Glutamatergic neuron (in vitro differentiated cells): ENCODE results near the gene GPR152. TPM values are rescaled to one million over a fixed set of nuclear protein-coding genes. Genes with fewer than 3 reads are reported as not detected.

ENCODE experiments used
- DNase-seq: peaks from one replicate; pipeline ENCODE4 v3.0.0; 2022
- H3K27ac Mint-ChIP-seq: one replicate; pipeline ENCODE4 v1.8.0; 2020; ENCODE audit warnings: mild to moderate bottlenecking, mixed read lengths, inconsistent platforms; ENCODE audit not compliant: unreplicated experiment
- H3K27me3 Mint-ChIP-seq: one replicate; pipeline ENCODE4 v1.8.0; 2020; ENCODE audit warnings: mild to moderate bottlenecking, moderate library complexity, mixed read lengths, inconsistent platforms; ENCODE audit not compliant: unreplicated experiment
- H3K36me3 Mint-ChIP-seq: one replicate; pipeline ENCODE4 v1.8.0; 2020; ENCODE audit warnings: mild to moderate bottlenecking, mixed read lengths, inconsistent platforms; ENCODE audit not compliant: unreplicated experiment
- H3K4me1 Mint-ChIP-seq: one replicate; pipeline ENCODE4 v1.8.0; 2020; ENCODE audit warnings: mild to moderate bottlenecking, low read depth, mixed read lengths, inconsistent platforms; ENCODE audit not compliant: unreplicated experiment
- H3K4me3 Mint-ChIP-seq: one replicate; pipeline ENCODE4 v1.8.0; 2020; ENCODE audit warnings: mild to moderate bottlenecking, mixed read lengths, inconsistent platforms; ENCODE audit not compliant: unreplicated experiment
- H3K9me3 Mint-ChIP-seq: one replicate; pipeline ENCODE4 v1.8.0; 2020; ENCODE audit warnings: mild to moderate bottlenecking, moderate library complexity, mixed read lengths, inconsistent platforms; ENCODE audit not compliant: unreplicated experiment
- total RNA-seq: library from RNA; stranded (reverse); fragmentation: NEBNext Ultra II Directional; extraction: Animal tissue kit (Norgen Biotek cat#: 25700); gene quantifications from one replicate; pipeline ENCODE4 v1.2.1, GENCODE V29; 2021; ENCODE audit not compliant: unreplicated experiment
- TF ChIP-seq, protein P1 (sequence below): fragments of 200-600 bp; sonication (generic); IDR thresholded peaks from one replicate; pipeline ENCODE4 v1.5.0; 2021; ENCODE audit not compliant: partially characterized antibody, unreplicated experiment

GPR152 gene
- total RNA-seq, 1 donor from 2014 or later = not detected

- TF ChIP-seq, protein P1, sequence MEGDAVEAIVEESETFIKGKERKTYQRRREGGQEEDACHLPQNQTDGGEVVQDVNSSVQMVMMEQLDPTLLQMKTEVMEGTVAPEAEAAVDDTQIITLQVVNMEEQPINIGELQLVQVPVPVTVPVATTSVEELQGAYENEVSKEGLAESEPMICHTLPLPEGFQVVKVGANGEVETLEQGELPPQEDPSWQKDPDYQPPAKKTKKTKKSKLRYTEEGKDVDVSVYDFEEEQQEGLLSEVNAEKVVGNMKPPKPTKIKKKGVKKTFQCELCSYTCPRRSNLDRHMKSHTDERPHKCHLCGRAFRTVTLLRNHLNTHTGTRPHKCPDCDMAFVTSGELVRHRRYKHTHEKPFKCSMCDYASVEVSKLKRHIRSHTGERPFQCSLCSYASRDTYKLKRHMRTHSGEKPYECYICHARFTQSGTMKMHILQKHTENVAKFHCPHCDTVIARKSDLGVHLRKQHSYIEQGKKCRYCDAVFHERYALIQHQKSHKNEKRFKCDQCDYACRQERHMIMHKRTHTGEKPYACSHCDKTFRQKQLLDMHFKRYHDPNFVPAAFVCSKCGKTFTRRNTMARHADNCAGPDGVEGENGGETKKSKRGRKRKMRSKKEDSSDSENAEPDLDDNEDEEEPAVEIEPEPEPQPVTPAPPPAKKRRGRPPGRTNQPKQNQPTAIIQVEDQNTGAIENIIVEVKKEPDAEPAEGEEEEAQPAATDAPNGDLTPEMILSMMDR = no peak
- Mint-ChIP-seq H3K4me1 (peaks cover 4% of the 10 kb centered on the region), H3K27me3 (peaks cover 14% of the 10 kb centered on the region), H3K27ac (peak overlapping the region; percentile 48), H3K36me3 (no peaks in the 10 kb centered on the region), H3K9me3 (peaks cover 10% of the 10 kb centered on the region), H3K4me3 (no peak overlapping the region)
- DNase-seq = no peak
Observed at GRCh38 chr11:67449116-67449844, 3.2 kb downstream of the GPR152 start.

- peaks cover 13% of the 10 kb centered on the region for H3K27me3 Mint-ChIP-seq
- TF ChIP-seq, protein P1 = no peak
- H3K27ac Mint-ChIP-seq = no peak overlapping the region
- no peak for DNase-seq
- peaks cover 4% of the 10 kb centered on the region for H3K4me1 Mint-ChIP-seq
- H3K9me3 Mint-ChIP-seq = peaks cover 11% of the 10 kb centered on the region
- no peaks in the 10 kb centered on the region for H3K36me3 Mint-ChIP-seq
- no peak overlapping the region for H3K4me3 Mint-ChIP-seq
Observed at GRCh38 chr11:67448220-67448609, 4.3 kb downstream of the GPR152 start.

DNA sequence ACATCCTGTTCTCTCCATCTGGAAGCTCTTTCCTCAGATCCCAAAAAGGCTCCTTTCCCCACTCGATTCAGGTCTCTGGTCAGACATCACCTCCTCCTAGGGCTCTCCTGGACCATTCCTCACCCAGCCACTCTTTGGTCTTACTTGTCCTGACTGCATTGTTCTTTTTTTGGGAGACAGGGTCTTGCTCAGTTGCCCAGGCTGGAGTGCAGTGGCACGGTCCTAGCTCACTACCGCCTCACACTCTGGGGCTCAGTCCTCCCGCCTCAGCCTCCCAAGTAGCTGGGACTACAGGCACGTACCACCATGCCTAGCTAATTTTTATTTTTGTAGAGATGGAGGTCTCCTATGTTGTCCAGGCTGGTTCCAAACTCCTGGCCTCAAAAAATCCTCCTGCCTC lies 7.0 kb downstream of the GPR152 start:
- peaks cover 19% of the 10 kb centered on the region for H3K27me3 Mint-ChIP-seq
- no peak overlapping the region for H3K4me3 Mint-ChIP-seq
- no peaks in the 10 kb centered on the region for H3K36me3 Mint-ChIP-seq
- H3K27ac Mint-ChIP-seq = no peak overlapping the region
- H3K4me1 Mint-ChIP-seq = peaks cover 4% of the 10 kb centered on the region
- TF ChIP-seq, protein P1 = no peak
- H3K9me3 Mint-ChIP-seq = peaks cover 5% of the 10 kb centered on the region
- DNase-seq = no peak

DNA sequence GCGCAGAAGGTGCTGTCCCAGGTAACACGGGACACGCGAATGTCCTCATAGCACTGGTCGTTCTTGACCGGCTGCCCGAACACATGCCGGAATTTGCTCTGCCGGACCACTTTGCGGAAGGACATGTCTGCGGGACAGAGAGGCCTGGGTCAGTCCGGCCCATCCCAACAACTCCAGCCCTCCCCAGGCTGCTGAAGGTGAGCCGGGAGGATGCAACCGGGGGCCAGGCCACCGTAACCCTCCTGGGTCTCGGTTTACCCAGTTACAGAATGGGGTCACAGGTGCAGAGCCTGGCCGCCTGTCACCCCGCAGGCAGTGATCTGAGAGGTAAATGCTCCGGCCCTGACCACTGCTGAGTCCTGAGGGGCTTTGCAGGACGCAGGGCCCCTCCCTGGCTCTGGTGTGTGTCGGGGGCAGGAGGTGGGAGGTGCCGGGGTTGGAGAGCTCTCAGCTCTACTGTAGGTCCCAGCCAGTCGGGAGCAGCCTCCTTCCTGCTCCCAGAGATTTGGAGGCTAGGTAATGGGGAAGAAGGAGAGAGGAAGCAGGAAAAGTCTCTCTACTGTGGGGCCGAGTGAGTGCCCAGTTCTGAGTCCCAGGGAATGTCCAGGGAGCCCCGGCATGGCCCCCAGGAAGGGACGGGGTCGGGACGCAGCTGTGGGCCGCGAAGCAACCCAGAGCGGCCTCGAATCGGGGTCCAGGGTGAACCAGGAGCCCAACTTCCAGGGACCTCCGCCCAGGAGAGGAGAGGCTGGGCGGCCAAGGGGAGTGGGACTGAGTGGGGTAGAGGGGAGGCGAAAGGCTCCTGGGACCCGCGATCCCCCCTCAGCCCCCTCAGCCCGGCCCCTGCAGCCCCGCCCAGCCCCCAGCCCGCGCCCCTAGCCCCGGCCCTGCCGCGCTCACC lies 9.8 kb downstream of the GPR152 start:
- H3K36me3 Mint-ChIP-seq = no peaks in the 10 kb centered on the region
- peaks cover 2% of the 10 kb centered on the region for H3K4me1 Mint-ChIP-seq
- H3K9me3 Mint-ChIP-seq = peaks cover 2% of the 10 kb centered on the region
- TF ChIP-seq, protein P1 = no peak
- peak overlapping the region; percentile 28 for H3K27ac Mint-ChIP-seq
- peak overlapping the region; percentile 87 for H3K4me3 Mint-ChIP-seq
- peaks cover 16% of the 10 kb centered on the region for H3K27me3 Mint-ChIP-seq
- no peak for DNase-seq
